ENCODE results near the gene POLDIP2. TPM values are rescaled to one million over a fixed set of nuclear protein-coding genes. Genes with fewer than 3 reads are reported as not detected.

POLDIP2 gene
- total and polyA plus RNA-seq, 2 of the 13 experiments (the other 11 are each of a cell fraction or from before 2014, with no cell fraction given): 85.9 to 114 TPM

- TF ChIP-seq TAF15 (IDR thresholded peaks at IDR 0.05; ENCODE audit: low read depth, low read length, poor library complexity, severe bottlenecking) (no peak), BRCA1 (CRISPR knock-in tag; IDR thresholded peaks at IDR 0.05) (0 out of 2 replicates have a peak, but pooled peaks have one; percentile 56), REL (CRISPR knock-in tag; conservative IDR thresholded peaks at IDR 0.05) (no peak), NFYC (CRISPR knock-in tag; IDR thresholded peaks at IDR 0.05) (no peak; the same call in 1 of the 2 replicates), ZNF777 (CRISPR knock-in tag; IDR thresholded peaks at IDR 0.05) (no peak), ATF1 (CRISPR knock-in tag; IDR thresholded peaks at IDR 0.05) (no peak), SIX4 (CRISPR knock-in tag; IDR thresholded peaks at IDR 0.05) (peak; percentile 63), GATA4 (IDR thresholded peaks at IDR 0.05; ENCODE audit: borderline replicate concordance, low read depth) (peak; percentile 88), ZBTB25 (CRISPR knock-in tag; IDR thresholded peaks at IDR 0.05) (no peak), KIAA2018 (CRISPR knock-in tag; IDR thresholded peaks at IDR 0.05; ENCODE audit: borderline replicate concordance) (no peak), TFE3 (CRISPR knock-in tag; IDR thresholded peaks at IDR 0.05) (0 out of 2 replicates have a peak, but pooled peaks have one; percentile 57), ZNF275 (CRISPR knock-in tag; IDR thresholded peaks at IDR 0.05; ENCODE audit: borderline replicate concordance) (no peak), IKZF4 (CRISPR knock-in tag; IDR thresholded peaks at IDR 0.05; ENCODE audit: borderline replicate concordance, low read depth, not compliant biosample characterization) (no peak), HNF4G (IDR thresholded peaks at IDR 0.05; ENCODE audit: borderline replicate concordance, low read depth, low read length) (peak; percentile 100), HNF4G (CRISPR knock-in tag; IDR thresholded peaks at IDR 0.05; ENCODE audit: borderline replicate concordance, low read depth) (peak; percentile 99), SP140L (CRISPR knock-in tag; IDR thresholded peaks at IDR 0.05; ENCODE audit: borderline replicate concordance) (no peak), MAFK (conservative IDR thresholded peaks at IDR 0.05 in 1 of 2, IDR thresholded peaks at IDR 0.05 in 1 of 2; ENCODE audit: low read length in 2 of 2) (no peak), ZNF577 (CRISPR knock-in tag; IDR thresholded peaks at IDR 0.05; ENCODE audit: borderline replicate concordance, low read depth) (no peak)
Measured at GRCh38 chr17:28368306-28368831, 11.0 kb upstream of the POLDIP2 start (continued).
